GM18861 (cell line): ENCODE results near the gene PROZ.
"Not testable (repeated sequence)": the region's sequence is repeated elsewhere in the genome, so short reads cannot be mapped to it uniquely, and the experiment has no call there.

Experiments used
- ATAC-seq: cut with Tn5 transposase; IDR thresholded peaks from one replicate; pipeline ENCODE4 v1.9.1; 2021; ENCODE audit not compliant: unreplicated experiment

PROZ gene

GRCh38 chr13:113157929-113158747 lies at the start of gene PROZ:
Gene PROZ (plus strand): TSS chr13:113158648. CDS start chr13:113158661, 13 bp downstream.
- no peak for ATAC-seq

GRCh38 chr13:113109151-113110047 lies 49.0 kb upstream of the PROZ start:
- no peak for ATAC-seq

GRCh38 chr13:113110048-113110851 lies 48.2 kb upstream of the PROZ start:
- ATAC-seq, result no peak

- no peak for ATAC-seq
Observed at GRCh38 chr13:113110852-113111315, 47.6 kb upstream of the PROZ start.

- ATAC-seq, result not testable (repeated sequence)
Observed at GRCh38 chr13:113111821-113112220, 46.6 kb upstream of the PROZ start.

GRCh38 chr13:113112475-113112874 lies 46.0 kb upstream of the PROZ start:
- ATAC-seq, result not testable (repeated sequence)

GRCh38 chr13:113112893-113113845 lies 45.3 kb upstream of the PROZ start:
- ATAC-seq, result no peak

- ATAC-seq, result no peak
Observed at GRCh38 chr13:113113846-113114271, 44.6 kb upstream of the PROZ start.

- no peak for ATAC-seq
Observed at GRCh38 chr13:113114511-113115362, 43.7 kb upstream of the PROZ start.

GRCh38 chr13:113115363-113116205 lies 42.9 kb upstream of the PROZ start:
- ATAC-seq, result no peak

GRCh38 chr13:113116206-113116800 lies 42.1 kb upstream of the PROZ start:
- ATAC-seq, result no peak

GRCh38 chr13:113116871-113117271 lies 41.6 kb upstream of the PROZ start:
- no peak for ATAC-seq

- no peak for ATAC-seq
Observed at GRCh38 chr13:113117335-113117872, 41.0 kb upstream of the PROZ start.

- ATAC-seq, result no peak
Observed at GRCh38 chr13:113117911-113118260, 40.6 kb upstream of the PROZ start.

GRCh38 chr13:113118261-113119021 lies 40.0 kb upstream of the PROZ start:
- ATAC-seq, result no peak

- ATAC-seq, result no peak
Observed at GRCh38 chr13:113119166-113119821, 39.2 kb upstream of the PROZ start.
